D721Med (cell line): ENCODE measurements around the gene MUC5AC.
"Not testable (repeated sequence)": the region's sequence is repeated elsewhere in the genome, so short reads cannot be mapped to it uniquely, and the experiment has no call there.

Source experiments
- DNase-seq: peaks from one replicate; pipeline ENCODE4 v3.0.0; 2011; ENCODE audit warnings: low spot score; ENCODE audit not compliant: insufficient read length
- FAIRE-seq: peaks from 2 replicates; lab custom pipeline; 2011; peaks lifted over from hg19 to GRCh38; lab: Jason Lieb, UNC
- CTCF ChIP-seq: IDR thresholded peaks from 2 replicates; pipeline ENCODE4 v1.5.1; 2012; ENCODE audit warnings: mild to moderate bottlenecking, control low read depth; ENCODE audit not compliant: insufficient read depth; ENCODE audit errors: missing control alignments

Gene MUC5AC

GRCh38 chr11:1161410-1162137 is 3.8 kb downstream of the MUC5AC start:
- DNase-seq = no peak
- FAIRE-seq = no peak
- TF ChIP-seq CTCF = no peak

GRCh38 chr11:1162138-1162475 is 4.4 kb downstream of the MUC5AC start:
- FAIRE-seq = no peak
- no peak for TF ChIP-seq CTCF
- DNase-seq = no peak

- FAIRE-seq = no peak
- no peak for TF ChIP-seq CTCF
- DNase-seq = no peak
These were observed 4.9 kb downstream of the MUC5AC start for GRCh38 chr11:1162491-1163311.

- no peak for DNase-seq
- no peak for TF ChIP-seq CTCF
- FAIRE-seq = no peak
These were observed 5.7 kb downstream of the MUC5AC start for GRCh38 chr11:1163321-1163910.

GRCh38 chr11:1163911-1164735 is 6.4 kb downstream of the MUC5AC start:
- no peak for TF ChIP-seq CTCF
- DNase-seq (no peak), FAIRE-seq (no peak)

GRCh38 chr11:1164779-1165255 is 7.1 kb downstream of the MUC5AC start:
- not testable (repeated sequence) for FAIRE-seq, DNase-seq
